Measurements from ENCODE around the gene FAM180B.
"Not testable (repeated sequence)": the region's sequence is repeated elsewhere in the genome, so short reads cannot be mapped to it uniquely, and the experiment has no call there.

The FAM180B gene

DNA sequence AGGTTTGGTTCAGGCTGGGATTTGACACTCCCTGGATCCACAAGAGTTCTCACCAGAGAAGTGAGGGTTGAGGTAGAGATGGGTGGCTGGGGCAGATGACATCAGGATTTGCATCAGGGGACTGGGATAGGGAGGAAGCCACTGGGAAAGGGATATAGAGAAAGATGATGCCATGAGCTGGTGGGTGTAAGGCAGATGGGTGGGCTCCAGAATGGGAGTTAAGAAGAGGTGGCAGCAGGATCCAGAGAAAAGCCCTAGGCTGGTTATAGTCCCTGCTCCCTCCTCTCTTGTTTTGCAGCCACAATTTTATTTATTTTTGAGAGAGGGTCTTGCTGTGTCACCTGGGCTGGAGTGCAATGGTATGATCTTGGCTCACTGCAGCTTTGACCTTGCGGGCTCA is 9.5 kb downstream of the FAM180B start:
- DNase-seq = no peak

GRCh38 chr11:47599902-47600301 is 13.4 kb downstream of the FAM180B start:
- no peak for DNase-seq

DNA sequence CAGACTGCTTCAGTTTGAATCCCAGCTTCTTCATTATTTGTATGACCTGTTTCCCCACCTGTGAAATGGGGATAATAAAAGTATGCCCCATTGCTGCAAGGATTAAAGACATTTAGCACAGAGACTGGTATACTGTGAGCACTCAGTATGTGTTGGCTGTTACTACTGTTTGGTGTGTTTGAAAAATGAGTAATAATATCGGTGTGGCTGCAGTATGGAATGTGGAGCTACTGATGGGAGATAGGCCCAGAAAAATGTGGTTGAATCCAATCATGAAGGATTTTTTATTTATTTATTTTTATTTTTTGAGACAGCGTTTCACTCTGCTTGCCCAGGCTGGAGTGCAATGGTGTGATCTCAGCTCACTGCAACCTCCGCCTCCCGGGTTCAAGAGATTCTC is 16.8 kb downstream of the FAM180B start:
- DNase-seq = no peak

DNA sequence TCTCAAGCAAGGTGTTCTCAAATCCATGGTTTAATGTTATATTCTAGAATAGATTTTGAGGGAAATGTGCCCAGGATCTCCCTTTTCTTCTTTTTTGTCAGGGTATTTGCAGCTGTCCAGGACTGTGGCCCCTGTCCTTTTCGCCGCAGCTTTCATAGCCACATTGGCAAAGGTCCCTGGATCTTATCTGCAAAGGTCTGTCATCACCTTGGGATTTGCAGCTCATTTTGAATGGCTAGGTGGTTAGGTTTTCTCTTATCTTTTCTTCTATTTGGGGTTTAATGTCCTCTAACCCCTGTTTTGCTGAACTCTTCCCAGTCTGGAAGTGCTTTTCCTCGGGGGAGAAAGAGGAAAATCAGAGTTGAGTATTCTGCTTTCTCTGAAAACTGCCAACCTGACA is 19.4 kb downstream of the FAM180B start:
- DNase-seq = no peak

- no peak for DNase-seq
Observed at GRCh38 chr11:47606731-47607130, 20.3 kb downstream of the FAM180B start.

GRCh38 chr11:47607380-47607779 is 20.9 kb downstream of the FAM180B start:
- DNase-seq = no peak

DNA sequence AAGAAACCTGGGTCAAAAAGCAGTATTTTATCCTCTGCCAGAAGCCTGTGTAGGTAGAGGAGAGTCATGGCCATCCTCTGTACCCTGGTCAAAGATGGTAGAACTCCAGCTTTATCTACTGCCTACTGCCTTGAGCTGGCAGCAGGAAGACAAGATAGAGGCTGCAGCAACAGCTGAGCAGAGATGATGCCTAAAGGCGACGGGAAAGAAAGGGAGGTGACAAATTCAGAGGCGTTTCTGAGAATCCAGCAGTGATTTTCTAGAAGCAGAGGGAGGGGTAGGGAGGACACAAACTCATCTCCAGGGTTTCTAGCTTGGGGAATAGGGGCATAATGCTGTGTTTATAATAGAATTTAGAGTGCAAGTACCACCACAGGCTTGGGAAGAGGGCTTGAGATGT is 23.2 kb downstream of the FAM180B start:
- no peak for DNase-seq

- no peak for DNase-seq
Observed at GRCh38 chr11:47611348-47611794, 24.9 kb downstream of the FAM180B start.

DNA sequence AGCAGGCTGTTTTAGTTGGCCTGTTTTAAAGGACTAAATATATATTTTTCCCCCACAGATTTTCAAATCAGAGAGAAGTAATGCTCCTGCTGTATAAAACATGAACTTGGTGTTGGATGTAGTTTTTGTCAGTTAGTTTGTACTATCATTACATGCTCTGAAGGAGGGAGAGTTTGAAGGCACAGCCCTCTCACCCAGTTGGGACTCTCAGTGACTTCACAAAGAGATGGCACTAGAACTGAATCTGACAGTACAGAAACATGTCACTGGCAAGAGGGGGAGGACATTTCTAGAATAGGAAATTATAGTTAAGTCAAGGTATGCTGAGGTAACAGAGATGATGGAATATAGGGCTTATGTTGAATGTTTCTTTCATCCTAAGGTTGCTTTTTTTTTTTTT is 28.8 kb downstream of the FAM180B start:
- no peak for DNase-seq

DNA sequence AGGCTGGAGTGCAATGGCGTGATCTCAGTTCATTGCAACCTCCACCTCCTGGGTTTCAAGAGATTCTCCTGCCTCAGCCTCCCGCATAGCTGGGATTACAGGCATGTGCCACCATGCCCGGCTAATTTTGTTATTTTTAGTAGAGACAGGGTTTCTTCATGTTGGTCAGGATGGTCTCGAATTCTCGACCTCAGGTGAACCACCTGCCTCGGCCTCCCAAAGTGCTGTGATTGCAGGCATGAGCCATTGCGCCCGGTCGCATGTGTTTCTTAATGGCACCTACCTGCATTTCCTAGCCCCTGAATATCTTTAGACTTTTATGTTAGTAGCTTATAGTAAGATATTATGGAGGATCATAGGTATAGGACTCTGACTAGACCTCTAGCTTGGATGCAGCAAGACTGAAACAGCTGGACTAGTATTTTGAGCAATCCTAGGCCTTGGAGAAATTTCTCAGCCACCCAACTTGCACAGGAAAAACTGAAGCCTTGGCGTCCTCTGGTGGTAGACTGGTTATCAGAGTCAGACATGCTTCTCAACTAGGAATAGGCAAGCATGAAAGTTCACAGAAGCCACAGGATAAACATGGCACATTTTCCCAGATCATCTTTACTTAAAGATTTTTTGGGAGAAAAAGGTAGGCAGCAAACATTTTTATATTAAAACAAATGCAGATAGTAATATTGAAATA is 30.4 kb downstream of the FAM180B start:
- DNase-seq = no peak

DNA sequence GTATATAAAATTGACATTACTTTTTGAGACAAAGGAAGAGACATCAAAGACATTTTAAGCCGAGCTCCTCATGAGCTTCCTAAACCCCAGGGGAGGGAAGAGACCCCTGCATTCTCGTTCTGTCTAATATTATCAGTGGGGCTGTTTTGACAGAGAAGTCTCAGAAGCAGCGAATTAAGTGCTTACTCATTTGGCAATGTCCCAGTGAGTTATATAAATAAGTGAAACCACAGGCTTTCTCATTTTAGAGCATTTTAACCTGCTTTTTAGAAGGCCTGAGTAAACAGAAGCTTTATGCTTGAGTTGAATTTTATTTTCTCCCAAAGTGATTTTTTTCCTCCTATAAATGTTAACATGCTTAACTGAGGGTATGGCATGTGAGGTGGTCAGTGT is 30.9 kb downstream of the FAM180B start:
- DNase-seq = no peak

- no peak for DNase-seq
Observed at GRCh38 chr11:47620836-47621378, 34.4 kb downstream of the FAM180B start.

DNA sequence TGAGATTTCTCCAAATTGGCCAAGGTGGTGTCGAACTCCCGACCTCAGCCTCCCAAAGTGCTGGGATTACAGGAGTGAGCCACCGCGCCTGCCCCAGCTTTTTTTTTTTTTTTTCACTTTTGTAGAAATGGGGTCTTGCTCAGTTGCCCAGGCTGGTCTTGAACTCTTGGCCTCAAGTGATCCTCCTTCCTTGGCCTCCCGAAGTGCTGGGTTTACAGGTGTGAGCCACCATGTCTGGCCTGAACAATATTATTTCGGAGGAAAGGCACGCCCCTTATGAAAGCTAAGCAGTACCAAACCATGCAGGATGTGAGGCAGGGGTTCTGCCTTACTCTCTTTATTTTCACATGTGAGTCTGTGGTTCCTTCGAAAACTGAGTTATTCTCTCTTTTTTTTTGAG is 39.8 kb downstream of the FAM180B start:
- no peak for DNase-seq

- no peak for DNase-seq
Observed at GRCh38 chr11:47628026-47628425, 41.5 kb downstream of the FAM180B start.

- DNase-seq = no peak
Observed at GRCh38 chr11:47631473-47631872, 45.0 kb downstream of the FAM180B start.

DNA sequence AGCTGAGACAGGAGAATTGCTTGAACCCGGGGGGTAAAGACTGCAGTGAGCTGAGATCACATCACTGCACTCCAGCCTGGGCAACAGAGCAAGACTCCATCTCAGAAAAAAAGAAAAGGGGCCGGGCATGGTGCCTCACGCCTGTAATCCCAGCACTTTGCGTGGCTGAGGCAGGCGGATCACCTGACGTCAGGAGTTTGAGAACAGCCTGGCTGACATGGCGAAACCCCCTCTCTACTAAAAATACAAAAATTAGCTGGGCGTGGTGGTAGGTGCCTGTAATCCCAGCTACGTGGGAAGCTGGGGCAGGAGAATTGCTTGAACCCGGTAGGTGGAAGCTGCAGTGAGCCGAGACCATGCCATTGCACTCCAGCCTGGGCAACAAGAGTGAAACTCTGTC is 49.9 kb downstream of the FAM180B start:
- not testable (repeated sequence) for DNase-seq

All from stimulated activated CD4-positive, alpha-beta T cell treated with anti-CD3 and anti-CD28 coated beads, Interleukin-12 subunit alpha, Interleukin-12 subunit beta, amount 100 ng/mL, for 4 hours (primary cell).